Brain microvascular endothelial cell (primary cell): ENCODE measurements around the gene PRR33.

Experiments used
- DNase-seq: peaks from one replicate; pipeline ENCODE4 v3.0.0-alpha.2; 2020
- H3K27ac ChIP-seq: fragments of 250-450 bp; sonication (Bioruptor Pico); 2 replicates; pipeline ENCODE4 v1.5.1; 2020; ENCODE audit warnings: mild to moderate bottlenecking, moderate library complexity
- H3K27me3 ChIP-seq: fragments of 250-450 bp; sonication (Bioruptor Pico); replicated peaks from 2 replicates; pipeline ENCODE4 v1.5.1; 2020; ENCODE audit warnings: mild to moderate bottlenecking
- H3K36me3 ChIP-seq: fragments of 250-450 bp; sonication (Bioruptor Pico); replicated peaks from 2 replicates; pipeline ENCODE4 v1.5.1; 2020; ENCODE audit warnings: mild to moderate bottlenecking
- H3K4me3 ChIP-seq: 2 replicates; pipeline ENCODE4 v1.5.1; 2011; ENCODE audit warnings: low read depth, mild to moderate bottlenecking, control low read depth, low read length, moderate library complexity
- CTCF ChIP-seq: IDR thresholded peaks from 2 replicates; pipeline ENCODE4 v1.5.1; 2011; ENCODE audit warnings: low read depth, mild to moderate bottlenecking, moderate library complexity, low read length, control low read depth, inconsistent platforms; ENCODE audit errors: missing control alignments
- in situ Hi-C: cut with HindIII; loops from 2 replicates; pipeline ENCODE4 v1.10.0; 2017; ENCODE audit warnings: low sequenced_read_pairs, low pct_ligation_motif_present

Gene PRR33

DNA sequence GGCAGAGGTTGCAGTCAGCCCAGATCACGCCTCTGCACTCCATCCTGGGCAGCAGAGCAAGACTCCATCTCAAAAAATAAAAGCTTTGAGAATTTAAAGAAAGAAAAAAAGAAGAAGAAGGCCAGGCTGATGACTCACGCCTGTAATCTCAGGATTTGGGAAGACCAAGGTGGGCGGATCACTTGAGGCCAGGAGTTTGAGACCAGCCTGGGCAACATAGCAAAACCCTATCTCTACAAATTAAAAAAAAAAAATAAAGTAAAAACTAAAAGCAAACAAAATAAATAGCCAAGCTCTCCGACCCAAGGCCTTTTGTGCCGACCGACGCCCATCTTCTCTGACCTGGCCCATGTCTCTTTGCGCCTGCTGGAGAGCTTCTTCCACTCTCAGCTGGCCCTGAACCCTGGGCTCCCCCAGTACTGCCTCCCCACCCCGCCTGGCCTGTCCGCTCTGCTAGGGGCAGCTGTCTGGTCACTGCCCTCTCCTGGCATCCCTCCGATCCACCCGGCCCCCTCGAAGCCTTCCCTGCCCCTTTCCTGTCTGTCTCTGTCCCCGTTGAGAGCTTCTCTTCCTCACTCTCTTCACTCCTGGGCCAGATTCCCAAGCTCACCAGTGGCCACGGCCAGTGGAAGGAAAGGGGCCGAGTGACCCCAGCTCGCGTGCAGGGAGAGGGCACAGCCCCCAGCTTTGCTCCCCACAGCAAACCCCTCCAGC lies 43.6 kb downstream of the PRR33 start:
- no peak for DNase-seq
- TF ChIP-seq CTCF, result no peak
- no peaks in the 10 kb centered on the region for H3K36me3 ChIP-seq
- H3K27ac ChIP-seq, result no peak overlapping the region
- no peaks in the 10 kb centered on the region for H3K27me3 ChIP-seq
- in situ Hi-C loops, result no loop called here
- no peak overlapping the region for H3K4me3 ChIP-seq

DNA sequence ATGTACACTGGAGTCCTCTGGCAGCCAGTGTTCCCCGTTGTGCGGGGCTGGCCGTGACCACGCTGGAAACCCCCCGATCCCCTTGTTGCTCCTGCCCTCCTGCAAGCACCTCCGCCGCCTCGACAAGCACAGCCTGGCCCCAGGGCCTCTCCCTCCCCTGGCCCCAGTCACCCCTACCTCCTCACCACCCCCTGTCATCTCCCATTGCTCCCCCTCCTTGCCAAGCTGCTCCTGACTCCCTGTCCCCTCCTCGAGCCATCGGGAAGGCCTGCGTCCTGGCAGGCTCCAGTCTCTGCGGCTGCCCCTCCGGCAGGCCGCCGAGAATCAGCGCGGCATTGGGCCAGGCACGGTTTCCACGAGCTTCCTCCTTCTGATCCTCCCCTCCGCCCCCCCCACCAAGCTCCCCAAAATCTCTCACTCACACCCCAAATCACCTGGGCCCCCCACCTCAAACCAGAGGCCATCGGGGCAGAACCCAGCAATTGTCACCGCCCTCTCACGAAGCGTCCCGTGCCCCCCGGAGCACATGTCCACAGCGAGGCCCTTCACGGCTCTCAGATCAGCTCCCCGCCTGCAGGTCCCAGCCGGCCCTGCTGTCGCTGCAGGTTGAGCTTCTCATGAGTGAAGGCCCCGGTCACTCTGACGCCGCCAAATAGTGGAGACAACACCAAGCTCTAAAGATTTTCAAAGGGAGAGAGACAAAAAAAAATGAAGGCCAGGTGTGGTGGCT lies 44.5 kb downstream of the PRR33 start:
- H3K27ac ChIP-seq, result no peak overlapping the region

DNA sequence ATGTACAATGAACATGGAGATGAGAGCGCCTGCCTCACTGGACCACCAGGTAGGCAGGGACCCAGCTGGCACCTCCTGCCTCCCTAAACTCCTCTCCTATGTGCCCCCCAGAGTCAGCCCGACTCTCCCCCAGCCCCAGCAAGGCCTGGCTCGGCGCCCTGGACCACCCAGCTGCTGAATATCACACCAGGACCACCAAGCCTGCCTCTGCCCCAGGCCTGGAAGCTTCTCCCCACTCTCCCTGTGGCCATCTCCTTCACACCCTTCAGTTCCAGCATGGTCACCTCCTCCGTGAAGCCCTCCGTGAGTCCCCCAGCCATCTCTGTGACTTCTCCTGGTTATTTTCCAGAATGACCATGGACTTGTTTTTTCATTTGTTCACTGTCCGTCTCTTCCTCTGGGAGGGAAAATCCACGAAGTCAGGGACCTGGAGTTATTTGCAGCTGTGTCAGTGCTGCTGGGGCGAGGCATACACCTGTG lies 45.2 kb downstream of the PRR33 start:
- H3K27me3 ChIP-seq, result no peaks in the 10 kb centered on the region
- no peak for DNase-seq
- no peaks in the 10 kb centered on the region for H3K36me3 ChIP-seq
- H3K27ac ChIP-seq, result no peak overlapping the region
- TF ChIP-seq CTCF, result no peak
- in situ Hi-C loops, result no loop called here
- no peak overlapping the region for H3K4me3 ChIP-seq

More for the DNA sequence above, 44.5 kb downstream of the PRR33 start:
- Histone ChIP-seq H3K27me3 (no peaks in the 10 kb centered on the region), H3K36me3 (no peaks in the 10 kb centered on the region), H3K4me3 (no peak overlapping the region)
- DNase-seq, result no peak
- no peak for TF ChIP-seq CTCF
- in situ Hi-C loops, result no loop called here

- Histone ChIP-seq H3K27ac (no peak overlapping the region), H3K4me3 (no peak overlapping the region)
- no peak for DNase-seq
Observed at GRCh38 chr11:1845561-1846452, 45.9 kb downstream of the PRR33 start.

DNA sequence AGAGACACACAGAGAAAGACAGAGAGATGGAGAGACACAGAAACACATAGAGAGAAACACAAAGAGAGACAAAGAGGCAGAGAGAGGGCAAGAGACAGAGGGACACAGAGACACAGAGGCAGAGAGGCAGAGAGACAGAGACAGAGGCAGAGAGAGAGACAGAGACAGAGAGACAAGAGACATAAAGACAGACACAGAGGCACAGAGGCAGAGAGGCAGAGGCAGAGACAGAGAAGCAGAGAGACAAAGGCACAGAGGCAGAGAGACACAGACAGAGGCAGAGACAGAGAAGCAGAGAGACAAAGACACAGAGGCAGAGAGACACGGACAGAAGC lies 46.6 kb downstream of the PRR33 start:
- H3K36me3 ChIP-seq, result no peaks in the 10 kb centered on the region
- TF ChIP-seq CTCF, result no peak
- no peak for DNase-seq
- in situ Hi-C loops, result no loop called here
- no peak overlapping the region for H3K4me3 ChIP-seq
- H3K27me3 ChIP-seq, result no peaks in the 10 kb centered on the region
- no peak overlapping the region for H3K27ac ChIP-seq

More at GRCh38 chr11:1845561-1846452, 45.9 kb downstream of the PRR33 start:
- in situ Hi-C loops, result no loop called here
- no peaks in the 10 kb centered on the region for H3K36me3 ChIP-seq
- H3K27me3 ChIP-seq, result no peaks in the 10 kb centered on the region
- no peak for TF ChIP-seq CTCF
